Nucleus accumbens (tissue), 56 donors: Measurements from ENCODE around the gene DOCK10.

Source experiments
- DNase-seq, 56 donors: peaks; one replicate each; lab custom pipeline; 2025; lab: John Stamatoyannopoulos, UW

The DOCK10 gene

GRCh38 chr2:225017098-225017685 lies 25.1 kb downstream of the DOCK10 start:
- no peak for DNase-seq

- DNase-seq: no peak
Observed at GRCh38 chr2:225013425-225014365, 28.6 kb downstream of the DOCK10 start.

- no peak for DNase-seq
Observed at GRCh38 chr2:225011585-225011984, 30.7 kb downstream of the DOCK10 start.

GRCh38 chr2:225010804-225011203 lies 31.5 kb downstream of the DOCK10 start:
- no peak for DNase-seq

GRCh38 chr2:225009768-225010167 lies 32.5 kb downstream of the DOCK10 start:
- DNase-seq: no peak

- DNase-seq: peak in 1 of 56 donors; percentile 4
Observed at GRCh38 chr2:225008935-225009334, 33.3 kb downstream of the DOCK10 start.

- DNase-seq: no peak
Observed at GRCh38 chr2:225008179-225008856, 34.0 kb downstream of the DOCK10 start.

- DNase-seq: no peak
Observed at GRCh38 chr2:225006730-225007129, 35.5 kb downstream of the DOCK10 start.

- DNase-seq: no peak
Observed at GRCh38 chr2:225004597-225004996, 37.7 kb downstream of the DOCK10 start.

- no peak for DNase-seq
Observed at GRCh38 chr2:225002656-225003045, 39.6 kb downstream of the DOCK10 start.

- peak in 23 of 56 donors; percentile 7 to 69 (median 24) for DNase-seq
Observed at GRCh38 chr2:225002039-225002655, 40.1 kb downstream of the DOCK10 start.

GRCh38 chr2:224999754-225000153 lies 42.5 kb downstream of the DOCK10 start:
- no peak for DNase-seq

- DNase-seq: no peak
Observed at GRCh38 chr2:224999321-224999720, 42.9 kb downstream of the DOCK10 start.

- no peak for DNase-seq
Observed at GRCh38 chr2:224997802-224998201, 44.5 kb downstream of the DOCK10 start.

- no peak for DNase-seq
Observed at GRCh38 chr2:224995419-224995818, 46.8 kb downstream of the DOCK10 start.

GRCh38 chr2:224994242-224994823 lies 47.9 kb downstream of the DOCK10 start:
- DNase-seq: no peak

GRCh38 chr2:224990710-224991109 lies 51.6 kb downstream of the DOCK10 start:
- no peak for DNase-seq

- no peak for DNase-seq
Observed at GRCh38 chr2:224987733-224988132, 54.5 kb downstream of the DOCK10 start.

GRCh38 chr2:224986477-224986876 lies 55.8 kb downstream of the DOCK10 start:
- no peak for DNase-seq

GRCh38 chr2:224984637-224985036 lies 57.6 kb downstream of the DOCK10 start:
- no peak for DNase-seq
